GM04503 (cell line): ENCODE data around the gene TBL2.
"Not testable (repeated sequence)": the region's sequence is repeated elsewhere in the genome, so short reads cannot be mapped to it uniquely, and the experiment has no call there.

Experiments used
- DNase-seq: peaks from one replicate; pipeline ENCODE4 v3.0.0-alpha.2; 2012; ENCODE audit warnings: low read depth

Gene TBL2

DNA sequence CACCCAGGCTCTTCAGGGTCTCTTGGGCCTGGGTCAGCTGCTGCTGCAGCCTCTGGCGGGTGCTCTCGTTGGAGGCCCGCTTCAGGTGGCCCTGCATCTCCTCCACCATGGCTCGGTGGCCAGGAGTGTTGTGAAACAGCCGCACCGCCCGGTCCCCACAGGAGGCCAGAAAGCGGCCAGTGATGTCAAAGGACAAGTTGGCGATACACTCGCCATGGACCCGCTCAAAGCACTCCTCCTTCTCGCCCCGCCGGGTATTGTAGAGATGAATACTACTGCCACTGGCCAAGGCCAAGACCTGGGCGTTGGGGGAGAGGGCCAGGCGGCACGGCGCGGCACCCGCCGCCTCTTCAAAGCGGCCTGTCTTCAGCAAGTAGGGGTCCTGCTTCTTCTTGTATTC, 7.9 kb downstream of the TBL2 start:
- DNase-seq, result no peak

DNA sequence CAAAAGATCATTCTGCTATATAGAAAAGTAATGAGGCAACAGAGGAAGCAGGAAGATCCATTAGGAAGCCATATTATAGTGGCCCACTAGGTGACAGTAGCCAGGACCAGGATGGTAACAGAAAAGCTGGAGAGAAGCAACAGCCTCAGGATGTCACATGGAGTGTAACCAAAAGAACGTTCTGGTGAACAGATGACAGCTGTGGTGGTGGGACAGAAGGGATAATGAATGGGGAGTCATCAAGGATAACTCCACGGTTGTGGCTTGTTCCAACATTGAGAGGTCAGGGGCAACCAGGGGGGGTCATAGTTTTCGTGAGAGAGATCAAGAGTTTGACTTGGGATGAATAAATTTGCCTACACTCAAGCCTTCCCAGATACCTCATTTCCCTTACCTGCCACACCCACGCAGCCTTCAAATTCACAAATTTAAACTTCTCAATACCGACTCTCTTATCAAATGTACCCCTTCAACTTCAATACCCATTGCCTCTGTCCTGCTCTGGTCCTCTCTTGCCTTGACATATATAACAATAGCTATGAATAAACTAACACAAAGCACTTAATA, 9.3 kb downstream of the TBL2 start:
- no peak for DNase-seq

DNA sequence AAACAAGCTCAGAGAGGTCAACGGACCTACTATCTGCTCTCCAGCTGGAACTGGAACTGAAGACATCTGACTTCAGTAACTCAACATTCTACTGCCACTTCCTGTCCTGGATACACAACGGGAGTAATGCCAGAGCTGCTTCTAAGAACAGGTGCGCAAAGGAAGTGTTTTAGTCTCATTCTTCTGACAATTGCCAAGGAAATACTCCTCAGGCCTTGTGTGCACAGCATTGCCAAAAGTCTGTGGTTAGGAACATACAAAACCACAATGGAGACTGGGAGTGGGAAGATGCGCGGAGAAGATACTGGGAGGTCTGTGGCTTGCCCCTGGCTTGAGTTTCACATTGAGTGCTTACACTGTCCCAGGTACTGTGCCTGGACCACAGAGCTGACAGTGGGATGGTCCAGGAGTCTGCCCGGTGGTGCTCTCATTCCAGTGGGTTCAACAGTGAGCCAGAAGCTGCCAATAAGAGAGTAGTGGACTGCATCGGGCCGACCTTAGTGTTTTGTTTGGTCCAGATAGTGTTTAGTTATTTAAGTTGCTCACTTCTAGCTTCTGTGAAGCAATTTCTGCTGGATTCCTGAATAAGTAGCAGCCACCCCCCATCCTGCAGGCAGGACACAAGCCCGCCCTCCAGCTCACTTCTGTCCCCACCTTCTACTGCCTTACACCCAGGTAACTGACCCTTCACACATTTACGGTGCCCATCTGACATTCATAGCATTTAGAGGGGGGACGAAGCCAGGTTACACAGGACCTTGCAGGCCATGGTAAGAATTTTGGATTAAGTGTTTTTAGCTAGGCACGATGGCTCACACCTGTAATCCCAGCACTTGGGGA, 10.3 kb downstream of the TBL2 start:
- no peak for DNase-seq

DNA sequence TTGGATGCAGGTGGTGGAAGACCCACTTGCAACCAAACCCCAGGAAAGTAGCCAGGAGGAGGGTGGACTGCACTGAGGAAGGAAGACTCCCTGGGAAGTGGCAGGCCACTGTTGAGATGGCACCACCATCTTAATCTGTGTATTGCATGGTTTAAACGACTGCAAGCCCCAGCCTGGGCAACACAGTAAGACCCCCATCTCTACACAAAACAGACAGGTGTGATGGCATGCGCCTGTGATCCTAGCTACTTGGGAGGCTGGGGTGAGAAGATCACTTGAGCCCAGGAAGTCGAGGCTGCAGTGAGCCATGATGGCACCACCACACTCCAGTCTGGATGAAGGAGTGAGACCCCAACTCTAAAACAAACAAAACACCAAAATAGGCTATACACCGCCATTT, 11.2 kb downstream of the TBL2 start:
- DNase-seq, result no peak

DNA sequence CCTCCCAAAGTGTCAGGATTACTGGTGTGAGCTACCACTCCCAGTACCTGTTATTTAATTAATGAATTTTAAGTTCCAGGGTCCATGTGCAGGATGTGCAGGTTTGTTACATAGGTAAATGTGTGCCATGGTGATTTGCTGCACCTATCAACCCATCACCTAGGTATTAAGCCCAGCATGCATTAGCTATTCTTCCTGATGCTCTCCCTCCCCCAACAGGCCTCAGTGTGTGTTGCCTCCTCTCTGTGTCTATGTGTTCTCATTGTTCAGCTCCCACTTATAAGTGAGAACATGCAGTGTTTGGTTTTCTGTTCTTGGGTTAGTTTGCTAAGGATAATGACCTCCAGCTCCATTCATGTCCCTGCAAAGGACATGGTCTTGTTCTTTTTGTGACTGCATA, 11.9 kb downstream of the TBL2 start:
- not testable (repeated sequence) for DNase-seq

DNA sequence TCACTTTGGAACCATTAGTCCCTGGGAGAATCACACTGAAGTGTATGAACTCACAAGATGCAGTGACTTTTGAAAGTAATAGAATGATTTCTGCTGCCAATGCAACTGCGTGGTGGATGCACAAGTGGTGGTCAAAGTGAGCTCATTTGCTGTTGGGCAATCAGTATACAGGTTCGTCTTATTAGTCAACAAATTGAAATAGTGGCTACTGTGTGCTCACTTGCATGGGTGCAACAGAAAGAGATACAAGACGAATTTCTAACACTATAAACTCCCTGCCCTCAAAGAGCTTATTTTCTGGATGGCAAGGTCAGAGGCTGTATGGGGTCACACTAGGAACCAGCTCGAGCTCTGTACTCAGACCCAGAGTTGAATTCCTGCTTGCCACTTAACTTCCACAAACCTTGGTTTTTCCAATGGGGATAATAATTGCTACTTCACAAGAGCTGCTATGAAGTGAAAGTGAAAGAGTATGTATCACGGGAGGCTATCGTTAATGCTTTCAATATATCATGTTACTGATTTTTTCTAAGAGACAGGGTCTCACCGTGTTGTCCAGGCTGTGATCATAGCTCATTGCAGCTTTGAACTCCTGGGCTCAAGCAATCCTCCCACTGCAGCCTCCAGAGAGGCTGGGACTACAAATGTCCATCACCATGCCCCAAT, 12.6 kb downstream of the TBL2 start:
- no peak for DNase-seq

DNA sequence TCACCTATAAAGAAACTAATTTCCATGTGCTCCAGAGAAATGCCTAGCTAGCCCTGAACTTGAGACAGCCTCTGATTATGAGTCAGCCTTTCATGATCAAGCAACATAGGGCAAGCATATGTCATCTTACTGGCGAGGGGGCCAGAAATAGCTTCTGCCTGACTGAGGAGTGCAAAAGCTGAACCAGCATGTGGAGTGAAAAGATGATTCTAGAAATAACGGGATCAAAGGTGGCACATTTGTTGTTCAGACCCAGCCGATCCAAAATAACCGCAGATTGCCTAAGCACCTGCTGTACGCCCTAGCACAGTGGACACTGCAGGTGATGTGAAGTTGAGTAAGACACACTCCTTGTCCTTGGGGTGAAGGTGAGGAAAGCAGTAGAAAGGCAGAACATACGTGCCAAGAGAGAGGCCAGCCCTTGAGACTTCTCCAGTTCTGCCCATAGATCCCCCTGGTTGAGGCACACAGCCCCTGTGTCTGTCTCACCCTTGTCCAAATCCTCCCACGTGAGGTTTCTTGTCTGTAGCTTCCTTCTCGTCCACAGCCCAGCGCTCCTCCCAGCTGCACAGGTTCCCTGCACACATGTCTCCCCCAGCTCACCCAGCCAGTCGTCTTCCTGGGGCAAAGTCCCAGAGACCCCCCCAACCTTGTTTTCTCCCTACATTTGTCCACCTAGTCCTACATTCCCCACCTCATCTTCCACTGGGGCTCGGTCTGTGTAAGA, 18.1 kb downstream of the TBL2 start:
- peak; percentile 63 for DNase-seq

DNA sequence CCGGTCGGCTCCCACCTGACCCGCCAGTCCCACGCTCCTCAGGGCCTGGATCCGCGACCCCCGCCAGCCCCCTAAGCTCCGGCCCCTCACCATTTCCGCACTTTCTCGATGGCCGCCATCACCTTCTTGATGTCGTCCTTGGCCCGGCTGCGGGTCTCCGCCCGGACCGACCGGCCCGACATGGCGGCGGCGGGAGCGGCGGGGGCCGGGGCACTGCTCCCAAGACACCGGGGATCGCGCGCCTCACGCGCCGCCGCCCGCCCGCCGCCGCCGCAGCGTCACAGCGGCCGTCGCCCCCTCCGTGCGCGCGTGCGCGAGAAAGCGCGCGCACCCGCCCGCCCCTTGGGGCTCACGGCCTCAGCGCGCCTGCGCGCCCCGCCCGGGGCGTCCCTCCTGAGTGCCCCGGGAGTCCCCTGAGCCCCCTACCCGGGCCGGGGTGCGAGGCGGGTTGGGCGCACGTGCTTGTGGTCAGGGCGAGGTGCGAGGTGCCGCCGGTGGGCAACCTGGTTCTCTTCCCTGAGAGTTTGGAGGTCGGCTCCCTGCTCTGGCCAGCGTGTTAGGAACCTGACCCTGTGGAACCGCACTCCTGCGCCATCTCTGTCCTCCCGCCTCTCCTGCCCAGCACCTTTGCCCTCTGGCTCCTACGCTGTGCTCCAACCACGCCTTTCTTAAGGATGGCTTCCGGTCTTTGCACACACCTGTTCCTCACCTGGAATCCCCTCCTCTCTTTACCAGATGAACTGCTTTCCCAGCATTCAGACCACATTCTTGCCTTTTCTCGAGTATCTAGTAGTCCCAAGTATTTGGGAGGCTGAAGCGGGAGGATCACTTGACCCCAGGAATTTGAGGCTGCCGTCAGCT, 20.8 kb downstream of the TBL2 start, which contains the start of gene BCL7B:
BCL7B (minus strand) TSS at position 294 of the 861 bp plus-strand sequence; CDS start at position 182, 112 bp downstream.
- DNase-seq, result no peak

DNA sequence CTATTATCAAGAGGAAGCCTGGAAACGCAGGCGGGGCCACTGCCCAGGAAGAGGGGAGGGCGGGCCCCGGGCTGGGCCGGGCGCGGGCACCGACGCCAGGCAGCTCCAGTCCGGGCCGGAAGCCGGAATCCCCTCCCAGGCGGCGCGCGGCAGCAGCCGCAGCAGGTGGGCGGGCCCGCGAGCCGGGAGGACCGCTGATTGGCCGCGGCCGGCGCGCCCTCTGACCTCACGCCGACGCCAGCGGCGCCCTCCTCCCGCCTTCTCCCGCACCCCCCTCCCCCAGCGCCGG, 21.3 kb downstream of the TBL2 start:
- peak; percentile 58 for DNase-seq

DNA sequence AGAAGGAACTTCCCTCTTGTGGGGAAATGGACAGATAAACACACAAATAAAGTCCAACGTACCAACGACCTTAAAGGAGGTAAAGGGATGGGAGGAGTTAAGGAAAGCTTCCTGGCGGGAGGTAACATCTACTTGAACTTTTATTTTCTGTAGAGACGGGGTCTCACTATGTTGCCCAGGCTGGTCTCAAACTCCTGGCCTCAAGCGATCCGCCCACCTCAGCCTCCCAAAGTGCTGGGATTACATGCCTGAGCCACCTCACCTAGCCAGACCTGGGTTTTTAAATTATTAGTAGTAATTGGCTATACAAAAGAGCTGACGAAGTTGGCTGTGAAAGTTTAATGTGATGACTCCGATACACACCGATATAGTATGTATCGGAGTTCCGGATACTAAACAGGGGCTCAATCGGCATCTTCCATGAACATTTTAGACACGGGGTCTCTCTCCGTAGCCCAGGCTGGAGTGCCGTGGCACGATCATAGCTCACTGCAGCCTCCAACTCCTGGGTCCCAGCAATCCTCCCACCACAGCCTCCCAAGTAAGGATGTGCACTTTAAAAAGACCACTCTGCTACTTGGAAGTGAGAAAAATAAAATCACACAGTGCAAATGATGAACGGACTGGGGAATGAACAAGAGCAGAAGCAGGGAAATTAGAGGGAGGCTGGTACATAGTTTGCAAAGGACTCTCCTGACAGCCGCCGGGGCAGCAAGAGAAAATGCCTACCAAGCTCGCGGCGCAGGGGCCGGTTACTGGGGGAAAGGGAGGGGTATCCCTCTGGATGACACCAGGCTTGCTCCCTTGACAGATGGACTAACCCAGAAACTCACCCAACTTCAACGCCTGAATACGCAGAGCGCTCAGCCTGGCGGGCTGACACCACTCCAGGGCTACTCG, 21.9 kb downstream of the TBL2 start:
- no peak for DNase-seq

DNA sequence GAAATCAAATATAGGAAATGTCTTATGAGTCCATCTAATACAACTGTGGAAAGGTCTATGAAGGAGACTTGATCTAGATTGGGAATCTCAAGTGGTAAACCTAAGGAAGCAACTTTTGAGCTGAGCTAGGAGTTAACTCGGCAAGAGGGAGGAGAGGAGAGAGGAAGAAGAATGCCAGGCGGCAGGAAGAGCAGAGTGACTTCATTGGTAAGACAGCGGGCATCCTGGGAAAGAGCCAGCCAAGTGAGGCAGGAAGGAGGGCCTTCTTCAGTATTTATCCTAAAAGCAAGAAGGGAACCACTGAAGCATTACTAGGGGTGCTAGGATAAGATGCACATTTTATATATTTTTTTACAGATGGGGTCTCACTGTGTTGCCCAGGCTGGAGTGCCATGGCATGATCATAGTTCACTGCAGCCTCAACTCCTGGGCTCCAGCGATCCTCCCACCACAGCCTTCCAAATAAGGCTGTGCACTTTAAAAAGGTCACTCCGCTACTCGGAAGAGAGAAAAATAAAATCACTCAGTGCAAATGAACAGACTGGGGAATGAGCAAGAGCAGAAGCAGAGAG, 22.9 kb downstream of the TBL2 start:
- no peak for DNase-seq

DNA sequence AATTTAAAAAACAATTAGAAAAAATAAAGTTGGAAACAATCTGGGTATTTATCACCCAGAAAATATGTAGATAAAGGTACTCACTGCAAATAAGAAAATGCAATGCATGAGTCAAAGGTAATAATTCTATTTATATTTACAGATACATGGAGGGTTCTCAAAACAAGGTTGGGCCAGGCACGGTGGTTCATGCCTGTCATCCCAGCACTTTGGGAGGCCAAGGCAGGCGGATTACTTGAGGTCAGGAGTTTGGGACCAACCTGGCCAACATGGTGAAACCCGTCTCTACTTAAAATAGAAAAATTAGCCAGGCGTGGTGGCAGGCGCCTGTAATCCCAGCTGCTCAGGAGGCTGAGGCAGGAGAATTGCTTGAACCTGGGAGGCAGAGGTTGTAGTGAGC, 28.3 kb downstream of the TBL2 start:
- DNase-seq, result not testable (repeated sequence)

DNA sequence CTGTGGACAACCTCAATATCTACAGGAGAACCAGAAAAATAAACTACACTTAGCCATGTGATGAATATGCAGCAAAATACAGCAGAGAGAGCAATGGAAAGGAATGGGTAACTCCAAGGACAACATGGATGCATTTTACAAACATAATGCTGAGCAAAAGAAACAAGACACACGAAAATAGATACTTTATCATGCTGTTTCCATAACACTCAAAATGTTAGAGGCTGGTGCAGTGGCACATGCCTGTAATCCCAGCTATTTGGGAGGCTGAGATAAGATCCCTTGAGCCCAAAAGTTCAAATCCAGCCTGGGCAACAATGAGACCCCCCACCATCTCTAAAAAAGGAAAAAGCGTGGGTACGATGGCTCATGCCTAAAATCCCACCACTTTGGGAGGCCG, 29.2 kb downstream of the TBL2 start:
- DNase-seq, result no peak

DNA sequence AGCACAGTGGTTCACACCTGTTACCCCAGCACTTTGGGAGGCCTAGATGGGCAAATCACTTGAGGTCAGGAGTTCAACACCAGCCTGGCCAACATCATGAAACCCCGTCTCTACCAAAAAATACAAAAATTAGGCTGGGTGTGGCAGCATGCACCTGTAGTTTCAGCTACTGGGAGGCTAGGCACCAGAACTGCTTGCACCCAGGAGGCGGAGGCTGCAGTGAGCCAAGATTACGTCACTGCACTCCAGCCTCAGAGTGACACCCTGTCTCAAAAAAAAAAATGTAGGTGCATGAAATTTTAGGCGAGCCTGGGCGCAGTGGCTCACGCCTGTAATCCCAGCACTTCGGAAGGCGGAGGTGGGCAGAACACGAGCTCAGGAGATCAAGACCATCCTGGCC, 30.5 kb downstream of the TBL2 start:
- DNase-seq, result no peak

DNA sequence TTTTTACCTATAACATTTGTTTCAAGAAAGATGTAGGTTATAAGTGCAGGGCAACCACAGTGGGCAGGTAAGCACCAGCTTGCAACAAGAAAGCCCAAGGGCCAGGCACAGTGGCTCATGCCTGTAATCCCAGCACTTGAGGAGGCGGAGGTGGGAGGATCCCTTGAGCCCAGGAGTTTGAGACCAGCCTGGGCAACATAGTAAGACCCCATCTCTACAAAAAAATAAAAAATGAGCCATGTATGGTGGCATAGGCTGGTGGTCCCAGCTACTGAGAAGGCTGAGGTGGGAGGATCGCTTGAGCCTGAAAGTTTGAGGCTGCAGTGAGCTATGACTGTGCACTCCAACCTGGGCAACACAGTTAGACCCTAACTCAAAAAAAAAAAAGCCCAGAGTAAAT, 33.7 kb downstream of the TBL2 start:
- no peak for DNase-seq

DNA sequence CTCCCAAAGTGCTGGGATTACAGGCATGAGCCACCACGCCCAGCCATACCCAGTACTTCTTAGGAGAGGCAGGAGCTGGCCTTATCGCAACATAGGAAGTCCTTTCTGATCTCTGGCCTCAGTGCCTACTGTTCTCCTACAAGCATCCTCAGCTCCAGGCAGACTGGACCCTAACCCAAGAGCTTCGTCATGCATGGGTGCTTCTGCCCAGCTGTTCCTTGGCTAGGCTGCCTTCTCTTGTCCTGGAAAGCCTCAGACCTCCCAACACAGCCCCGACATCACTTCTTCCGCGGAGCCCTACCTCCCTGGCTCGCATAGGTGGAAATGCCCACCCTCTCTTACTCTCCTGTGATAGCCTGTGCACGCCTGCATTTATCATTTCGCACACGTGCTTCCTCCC, 36.7 kb downstream of the TBL2 start:
- no peak for DNase-seq

DNA sequence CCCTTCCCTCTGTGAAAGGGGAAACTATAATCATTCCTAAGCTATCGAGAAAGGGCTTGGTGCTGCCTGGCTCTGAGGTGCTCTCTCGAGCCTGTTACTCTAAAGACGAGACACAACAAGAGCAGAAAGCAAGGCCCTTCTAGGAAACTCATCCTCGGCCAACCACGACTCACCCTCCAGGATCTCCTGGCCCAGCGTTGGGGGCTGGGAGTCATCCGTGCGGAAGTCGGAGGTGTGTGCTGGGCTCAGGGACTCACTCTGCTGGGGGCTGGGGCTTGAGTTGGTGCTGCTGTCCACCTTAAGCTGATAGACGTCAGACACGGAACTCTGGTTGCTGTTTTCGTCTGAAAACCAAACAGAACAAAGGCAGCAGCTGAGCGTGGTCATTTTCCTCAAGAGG, 38.7 kb downstream of the TBL2 start:
- no peak for DNase-seq

DNA sequence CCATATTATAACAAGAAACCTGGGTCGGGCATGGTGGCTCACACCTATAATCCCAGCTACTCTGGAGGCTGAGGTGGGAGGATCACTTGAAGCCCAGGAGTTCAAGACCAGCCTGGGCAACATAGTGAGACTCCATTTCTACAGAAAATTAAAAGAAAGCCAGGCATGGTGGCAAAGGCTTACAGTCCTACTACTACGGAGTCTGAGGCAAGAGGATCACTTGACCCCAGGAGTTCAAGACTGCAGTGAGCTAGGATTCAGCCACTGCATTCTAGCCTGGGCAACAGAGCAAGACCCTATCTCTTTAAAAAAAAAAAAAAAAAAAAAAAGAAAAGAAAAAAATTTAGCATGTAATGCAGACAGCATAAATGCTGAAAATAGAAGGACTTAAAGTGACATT, 39.9 kb downstream of the TBL2 start:
- DNase-seq, result not testable (repeated sequence)

DNA sequence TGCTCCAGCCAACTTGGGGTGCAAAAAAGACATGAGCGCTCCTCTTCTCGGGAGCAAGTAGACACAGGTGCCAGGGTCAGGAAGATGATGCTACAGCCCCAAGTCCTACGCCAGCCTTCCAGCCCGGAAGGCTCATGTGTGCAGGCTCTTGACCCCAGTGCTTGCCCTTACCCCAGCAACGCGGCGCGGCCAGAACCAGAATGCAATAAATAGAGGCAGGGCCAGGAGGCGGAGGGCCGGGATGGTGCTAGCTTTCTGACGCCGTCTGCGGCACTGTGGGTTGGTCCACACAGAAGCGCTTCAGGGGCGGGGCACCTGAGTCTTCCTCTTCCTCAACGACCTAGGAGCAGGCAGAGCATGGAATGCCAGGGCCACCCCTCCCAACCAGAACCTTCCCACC, 41.3 kb downstream of the TBL2 start:
- no peak for DNase-seq

DNA sequence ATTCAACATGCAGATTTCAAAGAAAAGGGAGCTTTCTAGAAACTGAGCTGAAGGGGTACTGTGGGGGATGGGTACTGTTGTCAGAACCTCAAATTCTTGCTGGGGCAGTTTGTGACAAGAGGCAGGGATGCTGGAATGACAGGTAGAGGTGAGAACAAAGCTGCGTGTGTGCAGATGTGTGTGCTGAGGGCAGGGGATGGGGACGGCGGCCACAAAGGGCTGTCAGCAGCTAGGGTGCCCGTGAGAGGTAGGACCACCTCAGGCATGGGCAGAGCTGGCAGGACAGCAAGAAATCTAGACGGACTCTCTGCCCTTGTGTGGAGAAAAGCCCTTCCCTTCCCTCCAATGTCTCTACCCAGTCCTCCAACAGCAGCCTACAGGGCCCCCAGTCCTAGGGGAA, 41.9 kb downstream of the TBL2 start:
- no peak for DNase-seq
